ENCODE results near the gene AVPI1. TPM values are rescaled to one million over a fixed set of nuclear protein-coding genes. Genes with fewer than 3 reads are reported as not detected.

AVPI1 gene
- total RNA-seq, 4 donors from 2014 or later, result 113 to 253 (median 170) TPM

GRCh38 chr10:97721871-97722780, 35.1 kb upstream of the AVPI1 start:
- Histone ChIP-seq H3K4me1 (peaks cover 6 to 65% (median 27%) of the 10 kb centered on the region in 4 donors), H3K27me3 (no peaks in the 10 kb centered on the region), H3K4me3 (no peak overlapping the region), H3K9me3 (no peaks in the 10 kb centered on the region), H3K27ac (peak overlapping the region in 3 of 4 donors; percentile 9 to 64 (median 51)), H3K36me3 (peaks cover 0 to 8% (median 0%) of the 10 kb centered on the region in 3 donors)
- TF ChIP-seq POLR2A (IDR thresholded peaks at IDR 0.05) (no peak), CTCF (IDR thresholded peaks at IDR 0.05) (no peak), EP300 (IDR thresholded peaks at IDR 0.05) (no peak)
- DNase-seq (ENCODE audit: low spot score in 2 of 2), result no peak
- WGBS, 2 donors, result 66 to 72% methylated on average over 12 of the region's 12 CpGs

GRCh38 chr10:97719602-97720001, 32.6 kb upstream of the AVPI1 start:
- H3K4me1 ChIP-seq, result peaks cover 6 to 77% (median 41%) of the 10 kb centered on the region in 4 donors

GRCh38 chr10:97718659-97719142, 31.7 kb upstream of the AVPI1 start:
- Histone ChIP-seq H3K4me3 (no peak overlapping the region), H3K27me3 (no peaks in the 10 kb centered on the region), H3K4me1 (peaks cover 6 to 69% (median 44%) of the 10 kb centered on the region in 4 donors), H3K27ac (peak overlapping the region; percentile 58 to 99 (median 81)), H3K9me3 (no peaks in the 10 kb centered on the region), H3K36me3 (peaks cover 0 to 20% (median 0%) of the 10 kb centered on the region in 3 donors)
- DNase-seq (ENCODE audit: low spot score in 2 of 2), result peak; percentile 72 to 80
- TF ChIP-seq CTCF (IDR thresholded peaks at IDR 0.05) (no peak), EP300 (IDR thresholded peaks at IDR 0.05) (peak; percentile 73)
- 20 to 25% methylated on average over 8 of the region's 8 CpGs for WGBS, 2 donors

More at GRCh38 chr10:97719602-97720001, 32.6 kb upstream of the AVPI1 start:
- Histone ChIP-seq H3K27me3 (no peaks in the 10 kb centered on the region), H3K36me3 (peaks cover 0 to 20% (median 0%) of the 10 kb centered on the region in 3 donors), H3K9me3 (no peaks in the 10 kb centered on the region), H3K4me3 (no peak overlapping the region), H3K27ac (peak overlapping the region; percentile 34 to 99 (median 77))
- TF ChIP-seq EP300 (IDR thresholded peaks at IDR 0.05) (no peak), CTCF (IDR thresholded peaks at IDR 0.05) (no peak), POLR2A (IDR thresholded peaks at IDR 0.05) (no peak)
- DNase-seq (ENCODE audit: low spot score in 2 of 2), result no peak
- 79 to 81% methylated on average over 2 of the region's 2 CpGs for WGBS, 2 donors

GRCh38 chr10:97718178-97718577, 31.1 kb upstream of the AVPI1 start:
- DNase-seq (ENCODE audit: low spot score in 2 of 2), result peak in 1 of 2 donors; percentile 23
- peak in 1 of 2 donors; percentile 77 for TF ChIP-seq EP300 (IDR thresholded peaks at IDR 0.05)
- no peak for TF ChIP-seq CTCF (IDR thresholded peaks at IDR 0.05)
- TF ChIP-seq POLR2A (IDR thresholded peaks at IDR 0.05), result no peak
- Histone ChIP-seq H3K4me3 (no peak overlapping the region), H3K4me1 (peaks cover 6 to 69% (median 45%) of the 10 kb centered on the region in 4 donors), H3K9me3 (no peaks in the 10 kb centered on the region), H3K36me3 (peaks cover 0 to 20% (median 0%) of the 10 kb centered on the region in 3 donors), H3K27ac (peak overlapping the region; percentile 58 to 99 (median 81)), H3K27me3 (no peaks in the 10 kb centered on the region)
- WGBS, 2 donors, result 10 to 26% methylated on average over 6 of the region's 6 CpGs

GRCh38 chr10:97717627-97718026, 30.6 kb upstream of the AVPI1 start:
- Histone ChIP-seq H3K4me3 (no peak overlapping the region), H3K4me1 (peaks cover 6 to 69% (median 48%) of the 10 kb centered on the region in 4 donors), H3K27me3 (no peaks in the 10 kb centered on the region), H3K27ac (peak overlapping the region; percentile 58 to 99 (median 81)), H3K36me3 (peaks cover 0 to 20% (median 0%) of the 10 kb centered on the region in 3 donors), H3K9me3 (no peaks in the 10 kb centered on the region)
- no peak for DNase-seq (ENCODE audit: low spot score in 2 of 2)
- whole genome bisulfite sequencing, 2 donors, result 78% methylated on average over 7 of the region's 7 CpGs
- TF ChIP-seq POLR2A (IDR thresholded peaks at IDR 0.05), result no peak
- no peak for TF ChIP-seq CTCF (IDR thresholded peaks at IDR 0.05)
- TF ChIP-seq EP300 (IDR thresholded peaks at IDR 0.05), result no peak

All from tibial nerve (tissue), 4 donors.